Right lobe of liver (tissue), 4 donors: ENCODE data around the gene ZNF430.

Source experiments
- POLR2A ChIP-seq: fragments of 450-650 bp; IDR thresholded peaks from one replicate; pipeline ENCODE4 v1.6.1; 2017; ENCODE audit warnings: antibody characterized with exemption, mild to moderate bottlenecking
- TF ChIP-seq, protein P1 (sequence below), 4 donors: fragments of 200-600 bp in 3 of 4; fragments of 450-650 bp in 1 of 4; IDR thresholded peaks; one replicate each; pipeline versions ENCODE4 v1.5.1 to v1.8.0; 2016 to 2022; ENCODE audit warnings: antibody characterized with exemption in 4 of 4, mild to moderate bottlenecking in 2 of 4
- donor health status: DM: no; HTN: no; CAD: no.
- donor health status: DM: no; HTN: no; CAD: no.
- donor health status: DM: no; HTN: yes; CAD: no.

DNA sequence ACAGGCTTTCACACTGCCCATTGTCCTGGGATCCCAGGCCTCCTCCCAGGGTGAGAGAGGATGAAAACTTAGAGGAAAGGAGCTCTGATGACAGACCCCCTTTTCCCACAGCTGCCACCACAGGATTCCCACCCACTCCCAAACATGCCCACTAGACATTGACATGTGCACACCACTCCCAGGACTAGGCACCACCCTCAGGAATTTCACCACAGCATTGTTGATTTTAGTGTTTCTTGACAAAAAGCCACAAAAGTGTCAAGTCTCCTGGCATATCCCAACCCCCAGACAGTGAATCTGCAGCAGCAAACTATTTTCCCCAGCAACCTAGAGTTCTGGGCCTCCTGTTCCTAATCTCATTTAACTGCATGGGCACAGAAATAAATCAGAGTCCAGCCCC, 71.7 kb downstream of the ZNF430 start:
- TF ChIP-seq, protein P1, sequence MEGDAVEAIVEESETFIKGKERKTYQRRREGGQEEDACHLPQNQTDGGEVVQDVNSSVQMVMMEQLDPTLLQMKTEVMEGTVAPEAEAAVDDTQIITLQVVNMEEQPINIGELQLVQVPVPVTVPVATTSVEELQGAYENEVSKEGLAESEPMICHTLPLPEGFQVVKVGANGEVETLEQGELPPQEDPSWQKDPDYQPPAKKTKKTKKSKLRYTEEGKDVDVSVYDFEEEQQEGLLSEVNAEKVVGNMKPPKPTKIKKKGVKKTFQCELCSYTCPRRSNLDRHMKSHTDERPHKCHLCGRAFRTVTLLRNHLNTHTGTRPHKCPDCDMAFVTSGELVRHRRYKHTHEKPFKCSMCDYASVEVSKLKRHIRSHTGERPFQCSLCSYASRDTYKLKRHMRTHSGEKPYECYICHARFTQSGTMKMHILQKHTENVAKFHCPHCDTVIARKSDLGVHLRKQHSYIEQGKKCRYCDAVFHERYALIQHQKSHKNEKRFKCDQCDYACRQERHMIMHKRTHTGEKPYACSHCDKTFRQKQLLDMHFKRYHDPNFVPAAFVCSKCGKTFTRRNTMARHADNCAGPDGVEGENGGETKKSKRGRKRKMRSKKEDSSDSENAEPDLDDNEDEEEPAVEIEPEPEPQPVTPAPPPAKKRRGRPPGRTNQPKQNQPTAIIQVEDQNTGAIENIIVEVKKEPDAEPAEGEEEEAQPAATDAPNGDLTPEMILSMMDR (IDR thresholded peaks at IDR 0.05): no peak
- TF ChIP-seq POLR2A: no peak
